H1 (cell line): ENCODE measurements around the gene AP2A2. TPM values are rescaled to one million over a fixed set of nuclear protein-coding genes. Genes with fewer than 3 reads are reported as not detected.

Experiments
- CTCF ChIA-PET: fragments of 300-600 bp; sonication (Branson Sonifier 250); formaldehyde crosslinking; loops from one replicate; lab custom pipeline; 2021; ENCODE audit not compliant: partially characterized antibody; lab: Charles Lee
- POLR2A ChIA-PET: fragments of 300-600 bp; sonication (Branson Sonifier 250); formaldehyde crosslinking; loops from one replicate; lab custom pipeline; 2021; ENCODE audit warnings: inconsistent platforms; ENCODE audit not compliant: partially characterized antibody; lab: Charles Lee
- DNase-seq, 2 experiments: peaks; one replicate each; pipeline versions ENCODE4 v3.0.0 to v3.0.0-alpha.2; 2010 to 2022; ENCODE audit warnings: low spot score in 2 of 2, low read depth in 1 of 2, mixed read lengths in 1 of 2
- FAIRE-seq: peaks from 2 replicates; lab custom pipeline; 2011; peaks lifted over from hg19 to GRCh38; lab: Jason Lieb, UNC
- H2AFZ ChIP-seq: 2 replicates; pipeline ENCODE4 v1.8.1; 2012; ENCODE audit warnings: low read length, inconsistent platforms
- H2AK5ac ChIP-seq: 2 replicates; pipeline ENCODE4 v1.6.1; 2013; ENCODE audit warnings: low read depth, low read length
- H2BK120ac ChIP-seq: replicated peaks from 2 replicates; pipeline ENCODE3; 2013; ENCODE audit warnings: low read depth, low read length, inconsistent platforms
- H2BK12ac ChIP-seq: 2 replicates; pipeline ENCODE4 v1.6.1; 2013; ENCODE audit warnings: low read depth, low read length
- H2BK15ac ChIP-seq: 2 replicates; pipeline ENCODE4 v1.6.1; 2013; ENCODE audit warnings: low read length
- H2BK20ac ChIP-seq: 2 replicates; pipeline ENCODE4 v1.6.1; 2013; ENCODE audit warnings: low read length
- H2BK5ac ChIP-seq: 2 replicates; pipeline ENCODE4 v1.6.1; 2013; ENCODE audit warnings: low read depth, low read length
- H3K14ac ChIP-seq: 2 replicates; pipeline ENCODE4 v1.6.1; 2013; ENCODE audit warnings: inconsistent platforms; ENCODE audit not compliant: insufficient read length
- H3K18ac ChIP-seq: 2 replicates; pipeline ENCODE4 v1.6.1; 2013; ENCODE audit warnings: low read length; ENCODE audit errors: extremely low read depth
- H3K23ac ChIP-seq: 2 replicates; pipeline ENCODE4 v1.6.1; 2013; ENCODE audit warnings: inconsistent platforms; ENCODE audit not compliant: insufficient read length
- H3K23me2 ChIP-seq: 2 replicates; pipeline ENCODE4 v1.6.1; 2013; ENCODE audit warnings: low read depth, low read length
- H3K27ac ChIP-seq: 2 replicates; pipeline ENCODE4 v1.6.1; 2011; ENCODE audit warnings: low read depth, low read length, inconsistent platforms
- H3K27me3 ChIP-seq, 4 experiments: replicated peaks in 1 of 4; 1 replicate in 1 of 4; 2 replicates in 3 of 4; pipeline versions ENCODE4 v1.6.1 to v1.8.1; 2011 to 2013; ENCODE audit warnings: low read length in 3 of 4, mild to moderate bottlenecking in 3 of 4, inconsistent platforms in 2 of 4, mixed read lengths in 2 of 4, moderate library complexity in 1 of 4; ENCODE audit not compliant: control insufficient read depth in 3 of 4, insufficient read depth in 3 of 4; ENCODE audit errors: extremely low read depth in 1 of 4
- H3K36me3 ChIP-seq, 4 experiments: 2 replicates each; pipeline versions ENCODE4 v1.6.1 to v1.8.1; 2011 to 2013; ENCODE audit warnings: mild to moderate bottlenecking in 4 of 4, low read length in 3 of 4, moderate library complexity in 2 of 4, control low read depth in 1 of 4, inconsistent platforms in 1 of 4; ENCODE audit not compliant: insufficient read depth in 4 of 4, control insufficient read depth in 2 of 4
- H3K4ac ChIP-seq: replicated peaks from 2 replicates; pipeline ENCODE3; 2013; ENCODE audit warnings: low read length, low read depth, mixed read lengths, inconsistent platforms; ENCODE audit not compliant: insufficient read length
- H3K4me1 ChIP-seq, 4 experiments: replicated peaks in 1 of 4; 1 replicate in 1 of 4; 2 replicates in 3 of 4; pipeline versions ENCODE4 v1.6.1 to v1.8.1; 2011 to 2013; ENCODE audit warnings: low read length in 3 of 4, inconsistent platforms in 2 of 4, mixed read lengths in 1 of 4; ENCODE audit not compliant: insufficient read depth in 4 of 4, control insufficient read depth in 3 of 4
- H3K4me2 ChIP-seq, 2 experiments: 2 replicates each; pipeline versions ENCODE4 v1.6.1 to v1.8.1; 2011 to 2013; ENCODE audit warnings: low read depth in 2 of 2, low read length in 2 of 2, control low read depth in 1 of 2, inconsistent platforms in 1 of 2, mild to moderate bottlenecking in 1 of 2; ENCODE audit not compliant: insufficient read depth in 1 of 2
- H3K4me3 ChIP-seq, 4 experiments: fragments of 200-600, 300-600 bp in 1 of 4; sonication (generic), shearing (Covaris generic), sonication (Bioruptor Twin) in 1 of 4; 2 replicates each; pipeline versions ENCODE4 v1.5.1 to v1.8.1; 2011 to 2016; ENCODE audit warnings: low read length in 4 of 4, low read depth in 3 of 4, control low read depth in 2 of 4, inconsistent platforms in 2 of 4, mild to moderate bottlenecking in 2 of 4, mixed read lengths in 1 of 4, moderate library complexity in 1 of 4; ENCODE audit not compliant: insufficient read depth in 2 of 4; ENCODE audit errors: extremely low read depth in 1 of 4
- H3K56ac ChIP-seq: replicated peaks from 2 replicates; pipeline ENCODE3; 2013; ENCODE audit warnings: low read depth, mild to moderate bottlenecking, mixed read lengths, low read length, inconsistent platforms; ENCODE audit not compliant: insufficient read length
- H3K79me1 ChIP-seq: 2 replicates; pipeline ENCODE4 v1.6.1; 2013; ENCODE audit warnings: low read depth, low read length, control low read depth
- H3K79me2 ChIP-seq, 2 experiments: 2 replicates each; pipeline versions ENCODE4 v1.6.1 to v1.8.1; 2012 to 2013; ENCODE audit warnings: low read length in 2 of 2, mild to moderate bottlenecking in 2 of 2, inconsistent platforms in 1 of 2; ENCODE audit not compliant: insufficient read depth in 2 of 2, control insufficient read depth in 1 of 2
- H3K9ac ChIP-seq, 4 experiments: replicated peaks in 1 of 4; 1 replicate in 1 of 4; 2 replicates in 3 of 4; pipeline versions ENCODE4 v1.6.1 to v1.8.1; 2011 to 2013; ENCODE audit warnings: low read depth in 3 of 4, low read length in 3 of 4, control low read depth in 2 of 4, mild to moderate bottlenecking in 2 of 4, moderate library complexity in 2 of 4, inconsistent platforms in 1 of 4; ENCODE audit errors: extremely low read depth in 1 of 4
- H3K9me3 ChIP-seq, 2 experiments: 2 replicates each; pipeline versions ENCODE4 v1.6.1 to v1.8.1; 2012 to 2013; ENCODE audit warnings: mild to moderate bottlenecking in 2 of 2, moderate library complexity in 2 of 2, control low read depth in 1 of 2, inconsistent platforms in 1 of 2, low read depth in 1 of 2, low read length in 1 of 2, mixed read lengths in 1 of 2; ENCODE audit not compliant: insufficient read depth in 2 of 2
- H4K20me1 ChIP-seq, 2 experiments: replicated peaks in 1 of 2; 2 replicates each; pipeline versions ENCODE3 to v1.8.1; 2011 to 2013; ENCODE audit warnings: inconsistent platforms in 2 of 2, low read length in 2 of 2, mild to moderate bottlenecking in 1 of 2; ENCODE audit not compliant: insufficient read depth in 2 of 2, control insufficient read depth in 1 of 2
- H4K5ac ChIP-seq: 2 replicates; pipeline ENCODE4 v1.6.1; 2013; ENCODE audit warnings: low read length, low read depth, mixed read lengths, inconsistent platforms; ENCODE audit not compliant: insufficient read length
- H4K8ac ChIP-seq: 2 replicates; pipeline ENCODE4 v1.8.0; 2013; ENCODE audit warnings: mild to moderate bottlenecking, moderate library complexity, low read length, inconsistent platforms; ENCODE audit not compliant: insufficient read depth; ENCODE audit errors: extremely low read depth
- H4K91ac ChIP-seq: replicated peaks from 2 replicates; pipeline ENCODE3; 2013; ENCODE audit warnings: low read length, mixed read lengths, inconsistent platforms; ENCODE audit not compliant: insufficient read length
- SIX5 ChIP-seq: IDR thresholded peaks from 2 replicates; pipeline ENCODE4 v1.6.1; 2011; ENCODE audit warnings: mild to moderate bottlenecking, low read depth, low read length
- WGBS, 2 experiments: shearing (Covaris generic) in 1 of 2; methylation state at CpG; one replicate each; pipeline versions ENCODE4 v1.1.6 to v1.1.7; 2013 to 2015; ENCODE audit warnings: low lambda C conversion rate in 2 of 2, mixed read lengths in 2 of 2, inconsistent platforms in 1 of 2, low coverage in 1 of 2, missing lambda C conversion rate in 1 of 2; ENCODE audit not compliant: insufficient replicate concordance in 2 of 2, insufficient coverage in 1 of 2, insufficient read length in 1 of 2; ENCODE audit errors: extremely low coverage in 1 of 2, missing lambda C conversion rate in 1 of 2; 5-methylcytosine and 5-hydroxymethylcytosine counted together
- polyA plus RNA-seq, 7 experiments: library from polyadenylated mRNA; depleted of rRNA in 3 of 7; stranded (reverse) in 5 of 7; unstranded in 2 of 7; fragments of >200 nt in 5 of 7; fragments of 200-250 nt in 2 of 7; gene quantifications; 1 replicate in 5 of 7; 2 replicates in 1 of 7; 4 replicates in 1 of 7; pipeline versions ENCODE4 v1.2.1 to v1.2.3, GENCODE V29; 2011 to 2013; ENCODE audit warnings: missing spikeins in 2 of 7, mixed read lengths in 2 of 7
- total RNA-seq: library from RNA; stranded (reverse); fragmentation: NEBNext Ultra II Directional; extraction: Animal tissue kit (Norgen Biotek cat#: 25700); gene quantifications from 2 replicates; pipeline ENCODE4 v1.2.1, GENCODE V29; 2021

AP2A2 gene
- total and polyA plus RNA-seq, 2 of the 8 experiments (the other 6 are each of a cell fraction or from before 2014, with no cell fraction given), result 50.0 to 65.0 TPM

- H2BK12ac ChIP-seq, result no peak overlapping the region
- H3K4me1 ChIP-seq, result no peaks in the 10 kb centered on the region
- no peak overlapping the region for H4K91ac ChIP-seq
- H3K14ac ChIP-seq, result no peak overlapping the region
- no peaks in the 10 kb centered on the region for H3K9me3 ChIP-seq
- H3K4me3 ChIP-seq, result no peak overlapping the region
- H2BK15ac ChIP-seq, result no peak overlapping the region
- H3K18ac ChIP-seq, result no peak overlapping the region
- H2BK120ac ChIP-seq, result no peak overlapping the region
- FAIRE-seq, result no peak
- peaks cover 15 to 31% (median 27%) of the 10 kb centered on the region in 4 experiments for H3K36me3 ChIP-seq
- H3K79me1 ChIP-seq, result peaks cover 2% of the 10 kb centered on the region; the same call in 1 of the 2 replicates
- no peaks in the 10 kb centered on the region for H3K27me3 ChIP-seq
- H2BK5ac ChIP-seq, result no peak overlapping the region
- no peak overlapping the region for H3K4me2 ChIP-seq
- peaks cover 3 to 11% of the 10 kb centered on the region in 2 experiments for H4K20me1 ChIP-seq
- H2AFZ ChIP-seq, result no peak overlapping the region
- no peaks in the 10 kb centered on the region for H3K23me2 ChIP-seq
- H4K5ac ChIP-seq, result no peak overlapping the region
- no peak overlapping the region for H3K23ac ChIP-seq
- no peak for TF ChIP-seq SIX5
- TF ChIP-seq, all 59 proteins: peak for 0
- Histone ChIP-seq H2BK20ac (no peak overlapping the region), H4K8ac (0 out of 2 replicates have a peak overlapping the region, but pooled peaks have one; percentile 35), H3K56ac (no peak overlapping the region), H3K79me2 (no peaks in the 10 kb centered on the region), H3K4ac (no peak overlapping the region), H3K9ac (no peak overlapping the region), H2AK5ac (no peak overlapping the region), H3K27ac (no peak overlapping the region)
- WGBS, 2 experiments, result 94% methylated on average over 16 of the region's 17 CpGs; no CpG with 5 or more reads in 1 of the 2 experiments
- no peak for DNase-seq
- CTCF ChIA-PET, result interaction anchor here (0.7 to 1.0 kb wide), 2 partner anchors 41 to 116 kb away, joined by 3 to 4 read pairs; no protein-coding TSS in a partner anchor
- POLR2A ChIA-PET, result interaction anchor here (1.4 kb wide), 1 partner anchor 20 kb away, joined by 3 read pairs; no protein-coding TSS in a partner anchor
These were observed 84.3 kb downstream of the AP2A2 start for GRCh38 chr11:1009991-1010390.
